SU-DHL-6 (cell line): ENCODE measurements around the gene CNTN2.

Source experiments
- H2AFZ ChIP-seq: fragments of 200-600 bp; sonication (generic); 2 replicates; pipeline ENCODE4 v1.6.1; 2014; ENCODE audit warnings: low read depth, mild to moderate bottlenecking, moderate library complexity, mixed read lengths, antibody characterized with exemption, low read length; ENCODE audit not compliant: severe bottlenecking
- H3F3A ChIP-seq: fragments of 200-600 bp; shearing (Covaris generic); 2 replicates; pipeline ENCODE4 v1.6.0; 2016; ENCODE audit warnings: antibody characterized with exemption, mild to moderate bottlenecking; ENCODE audit not compliant: insufficient read depth
- H3K27ac ChIP-seq: fragments of 200-600 bp; sonication (generic); 2 replicates; pipeline ENCODE4 v1.5.1; 2016; ENCODE audit warnings: low read depth, mild to moderate bottlenecking, low read length, moderate library complexity, mixed read lengths
- H3K27me3 ChIP-seq: fragments of 200-600 bp; sonication (generic), shearing (Covaris generic); 2 replicates; pipeline ENCODE4 v1.6.0; 2014; ENCODE audit warnings: mild to moderate bottlenecking, low read length
- H3K36me3 ChIP-seq: fragments of 200-600 bp; sonication (generic); 2 replicates; pipeline ENCODE4 v1.6.1; 2014; ENCODE audit warnings: mild to moderate bottlenecking, low read length, mixed read lengths
- H3K4me2 ChIP-seq: fragments of 300-600, 200-600 bp; shearing (Covaris generic), sonication (generic); 2 replicates; pipeline ENCODE4 v1.6.0; 2014; ENCODE audit warnings: low read length, low read depth, mild to moderate bottlenecking; ENCODE audit not compliant: poor library complexity, severe bottlenecking
- H3K4me3 ChIP-seq: fragments of 200-600 bp; sonication (generic); 2 replicates; pipeline ENCODE4 v1.5.1; 2014; ENCODE audit warnings: antibody characterized with exemption, low read length, mild to moderate bottlenecking, mixed read lengths; ENCODE audit not compliant: insufficient read depth, poor library complexity, severe bottlenecking
- H3K79me2 ChIP-seq: fragments of 200-600 bp; sonication (generic); 2 replicates; pipeline ENCODE4 v1.6.1; 2014; ENCODE audit warnings: mild to moderate bottlenecking, low read length, moderate library complexity; ENCODE audit not compliant: insufficient read depth
- H3K9ac ChIP-seq: fragments of 200-600 bp; sonication (generic); 2 replicates; pipeline ENCODE4 v1.7.0; 2014; ENCODE audit warnings: mild to moderate bottlenecking, low read length
- H3K9me2 ChIP-seq: fragments of 200-600 bp; sonication (generic); replicated peaks from 2 replicates; pipeline ENCODE4 v1.6.1; 2014; ENCODE audit warnings: low read length; ENCODE audit not compliant: insufficient read depth
- H3K9me3 ChIP-seq: fragments of 200-600 bp; sonication (generic); 2 replicates; pipeline ENCODE4 v1.6.1; 2014; ENCODE audit warnings: low read length, mixed read lengths; ENCODE audit not compliant: insufficient read depth
- H4K20me1 ChIP-seq: fragments of 200-600 bp; sonication (generic); 2 replicates; pipeline ENCODE4 v1.6.1; 2014; ENCODE audit warnings: low read depth, mild to moderate bottlenecking, antibody characterized with exemption, low read length, moderate library complexity, mixed read lengths
- EZH2phosphoT487 ChIP-seq: fragments of 200-600 bp; sonication (generic), shearing (Covaris generic); conservative IDR thresholded peaks from 2 replicates; pipeline ENCODE4 v1.6.1; 2018; ENCODE audit warnings: mild to moderate bottlenecking, antibody characterized with exemption, low read length, moderate library complexity, mixed read lengths
- TF ChIP-seq, protein P1 (sequence below): fragments of 200-600 bp; sonication (generic); IDR thresholded peaks from one replicate; pipeline ENCODE4 v1.5.1; 2017; ENCODE audit warnings: antibody characterized with exemption, mild to moderate bottlenecking, low read length, moderate library complexity; ENCODE audit not compliant: insufficient read depth, poor library complexity, severe bottlenecking

CNTN2 gene

GRCh38 chr1:204997591-204998355, 45.2 kb upstream of the CNTN2 start:
- Histone ChIP-seq H2AFZ (no peak overlapping the region), H3K9me2 (no peaks in the 10 kb centered on the region), H3F3A (no peaks in the 10 kb centered on the region), H3K4me3 (no peak overlapping the region), H3K27me3 (no peaks in the 10 kb centered on the region), H3K9me3 (no peaks in the 10 kb centered on the region), H3K79me2 (no peaks in the 10 kb centered on the region), H3K27ac (no peak overlapping the region), H4K20me1 (no peaks in the 10 kb centered on the region), H3K9ac (no peak overlapping the region), H3K36me3 (no peaks in the 10 kb centered on the region), H3K4me2 (no peak overlapping the region)
- TF ChIP-seq, protein P1, sequence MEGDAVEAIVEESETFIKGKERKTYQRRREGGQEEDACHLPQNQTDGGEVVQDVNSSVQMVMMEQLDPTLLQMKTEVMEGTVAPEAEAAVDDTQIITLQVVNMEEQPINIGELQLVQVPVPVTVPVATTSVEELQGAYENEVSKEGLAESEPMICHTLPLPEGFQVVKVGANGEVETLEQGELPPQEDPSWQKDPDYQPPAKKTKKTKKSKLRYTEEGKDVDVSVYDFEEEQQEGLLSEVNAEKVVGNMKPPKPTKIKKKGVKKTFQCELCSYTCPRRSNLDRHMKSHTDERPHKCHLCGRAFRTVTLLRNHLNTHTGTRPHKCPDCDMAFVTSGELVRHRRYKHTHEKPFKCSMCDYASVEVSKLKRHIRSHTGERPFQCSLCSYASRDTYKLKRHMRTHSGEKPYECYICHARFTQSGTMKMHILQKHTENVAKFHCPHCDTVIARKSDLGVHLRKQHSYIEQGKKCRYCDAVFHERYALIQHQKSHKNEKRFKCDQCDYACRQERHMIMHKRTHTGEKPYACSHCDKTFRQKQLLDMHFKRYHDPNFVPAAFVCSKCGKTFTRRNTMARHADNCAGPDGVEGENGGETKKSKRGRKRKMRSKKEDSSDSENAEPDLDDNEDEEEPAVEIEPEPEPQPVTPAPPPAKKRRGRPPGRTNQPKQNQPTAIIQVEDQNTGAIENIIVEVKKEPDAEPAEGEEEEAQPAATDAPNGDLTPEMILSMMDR = no peak
- TF ChIP-seq EZH2phosphoT487 = no peak

DNA sequence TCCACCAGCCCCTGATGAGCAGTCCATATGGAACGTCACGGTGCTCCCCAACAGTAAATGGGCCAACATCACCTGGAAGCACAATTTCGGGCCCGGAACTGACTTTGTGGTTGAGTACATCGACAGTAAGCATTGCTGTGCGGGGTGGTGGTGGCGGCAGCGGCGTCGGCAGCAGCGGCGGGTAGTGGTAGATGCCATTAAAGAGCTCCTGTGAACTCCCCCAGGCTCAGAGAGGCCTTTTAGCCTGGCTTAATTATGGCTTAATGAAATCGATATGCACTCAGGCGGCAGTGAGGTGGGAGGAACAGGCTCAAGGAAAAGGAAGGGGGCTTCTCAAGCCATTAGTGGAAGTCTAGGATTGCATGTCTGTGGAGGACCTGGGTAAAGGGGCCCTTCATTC, 41.9 kb upstream of the CNTN2 start:
- Histone ChIP-seq H3K4me2 (no peak overlapping the region), H3K9me2 (no peaks in the 10 kb centered on the region), H3K79me2 (no peaks in the 10 kb centered on the region), H3K27ac (no peak overlapping the region), H3K36me3 (no peaks in the 10 kb centered on the region), H3K4me3 (no peak overlapping the region), H3K9ac (no peak overlapping the region), H3K27me3 (no peaks in the 10 kb centered on the region), H4K20me1 (no peaks in the 10 kb centered on the region), H3F3A (no peaks in the 10 kb centered on the region), H2AFZ (no peak overlapping the region), H3K9me3 (no peaks in the 10 kb centered on the region)
- TF ChIP-seq, protein P1 = no peak
- no peak for TF ChIP-seq EZH2phosphoT487

DNA sequence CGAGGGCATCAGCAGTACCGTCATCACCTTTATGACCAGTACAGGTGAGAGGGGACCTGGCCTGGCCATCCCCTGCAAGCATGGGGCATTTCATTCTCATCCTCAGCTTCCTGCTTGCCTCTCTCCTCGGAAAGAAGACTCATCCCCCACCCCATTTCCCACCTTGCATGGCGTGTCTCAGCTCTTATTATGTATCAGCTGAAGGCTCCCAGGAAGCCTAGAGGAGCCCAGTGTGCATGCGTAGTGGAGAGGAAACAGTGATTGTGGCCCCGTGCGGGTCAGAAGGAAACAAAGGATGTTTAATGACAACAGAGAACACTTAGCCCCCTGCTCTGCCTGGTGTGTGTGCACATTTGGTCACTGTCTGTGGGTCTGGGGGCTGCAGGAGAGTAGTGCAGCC, 40.3 kb upstream of the CNTN2 start:
- no peak overlapping the region for H3K9ac ChIP-seq
- no peak for TF ChIP-seq EZH2phosphoT487
- TF ChIP-seq, protein P1 = no peak
- H3K9me3 ChIP-seq = no peaks in the 10 kb centered on the region
- H3F3A ChIP-seq = no peaks in the 10 kb centered on the region
- H3K9me2 ChIP-seq = no peaks in the 10 kb centered on the region
- H3K79me2 ChIP-seq = no peaks in the 10 kb centered on the region
- no peak overlapping the region for H3K4me2 ChIP-seq
- no peaks in the 10 kb centered on the region for H3K27me3 ChIP-seq
- H3K36me3 ChIP-seq = no peaks in the 10 kb centered on the region
- no peaks in the 10 kb centered on the region for H4K20me1 ChIP-seq
- H3K4me3 ChIP-seq = no peak overlapping the region
- no peak overlapping the region for H2AFZ ChIP-seq
- no peak overlapping the region for H3K27ac ChIP-seq
